Measurements from ENCODE around the gene XYLB.
"Not testable (repeated sequence)": the region's sequence is repeated elsewhere in the genome, so short reads cannot be mapped to it uniquely, and the experiment has no call there.

The XYLB gene

GRCh38 chr3:38392604-38393163, 46.1 kb downstream of the XYLB start:
- H3K9me3 Mint-ChIP-seq = no peaks in the 10 kb centered on the region
- H3K4me1 Mint-ChIP-seq = no peaks in the 10 kb centered on the region
- no peak overlapping the region for H3K27ac Mint-ChIP-seq
- no peaks in the 10 kb centered on the region for H3K27me3 Mint-ChIP-seq
- H3K4me3 Mint-ChIP-seq = no peak overlapping the region
- H3K36me3 Mint-ChIP-seq = peaks cover 5% of the 10 kb centered on the region

- no peak overlapping the region for H3K27ac Mint-ChIP-seq
- no peak overlapping the region for H3K4me3 Mint-ChIP-seq
- no peaks in the 10 kb centered on the region for H3K4me1 Mint-ChIP-seq
- no peaks in the 10 kb centered on the region for H3K9me3 Mint-ChIP-seq
- peaks cover 4% of the 10 kb centered on the region for H3K36me3 Mint-ChIP-seq
- H3K27me3 Mint-ChIP-seq = no peaks in the 10 kb centered on the region
Observed at GRCh38 chr3:38396239-38396638, 49.7 kb downstream of the XYLB start.

DNA sequence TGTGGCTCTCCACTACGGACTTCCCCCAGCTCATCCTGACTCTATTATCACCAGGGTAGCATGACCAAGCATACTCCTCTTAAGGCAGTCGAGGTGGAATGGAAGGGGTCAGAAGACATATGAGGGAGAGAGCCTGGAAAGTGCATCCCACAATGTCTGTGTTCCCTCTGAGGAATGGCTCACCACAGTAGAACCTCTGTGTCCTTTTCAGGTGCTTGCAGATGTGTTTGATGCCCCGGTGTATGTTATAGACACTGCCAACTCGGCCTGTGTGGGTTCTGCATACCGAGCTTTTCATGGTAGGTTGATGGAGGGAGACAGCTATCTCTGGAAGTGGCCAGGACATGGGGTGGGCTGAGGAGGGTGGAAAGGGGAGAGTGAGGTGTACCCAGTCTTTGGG, 50.3 kb downstream of the XYLB start:
- H3K27me3 Mint-ChIP-seq = no peaks in the 10 kb centered on the region
- H3K36me3 Mint-ChIP-seq = peaks cover 3% of the 10 kb centered on the region
- no peak overlapping the region for H3K27ac Mint-ChIP-seq
- no peaks in the 10 kb centered on the region for H3K4me1 Mint-ChIP-seq
- no peaks in the 10 kb centered on the region for H3K9me3 Mint-ChIP-seq
- no peak overlapping the region for H3K4me3 Mint-ChIP-seq

DNA sequence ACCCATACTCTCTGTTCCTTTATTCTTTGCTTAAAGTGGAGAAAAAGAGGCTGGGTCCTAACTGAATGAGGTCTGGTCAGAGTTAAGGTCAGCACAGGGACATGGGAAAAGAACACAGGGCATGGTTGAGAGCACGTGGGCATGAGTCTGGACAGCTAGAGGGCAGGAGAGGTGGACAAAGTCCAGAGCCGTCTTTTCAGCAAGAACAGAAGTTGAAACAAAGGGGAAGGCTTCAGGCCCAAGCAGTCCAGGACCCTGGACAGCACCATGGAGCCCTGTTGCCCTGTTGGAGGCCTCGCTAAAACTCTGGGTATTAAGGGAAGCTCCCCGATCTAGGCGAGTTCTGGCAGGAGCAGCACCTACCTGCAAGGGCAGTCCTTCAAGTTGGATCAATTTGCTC, 50.7 kb downstream of the XYLB start:
- H3K9me3 Mint-ChIP-seq = no peaks in the 10 kb centered on the region
- H3K27me3 Mint-ChIP-seq = no peaks in the 10 kb centered on the region
- H3K4me3 Mint-ChIP-seq = no peak overlapping the region
- H3K27ac Mint-ChIP-seq = no peak overlapping the region
- H3K36me3 Mint-ChIP-seq = peaks cover 3% of the 10 kb centered on the region
- no peaks in the 10 kb centered on the region for H3K4me1 Mint-ChIP-seq

- Mint-ChIP-seq H3K27ac (no peak overlapping the region), H3K9me3 (no peaks in the 10 kb centered on the region), H3K4me3 (no peak overlapping the region), H3K36me3 (peaks cover 8% of the 10 kb centered on the region), H3K4me1 (no peaks in the 10 kb centered on the region), H3K27me3 (no peaks in the 10 kb centered on the region)
Observed at GRCh38 chr3:38401246-38401962, 54.8 kb downstream of the XYLB start.

DNA sequence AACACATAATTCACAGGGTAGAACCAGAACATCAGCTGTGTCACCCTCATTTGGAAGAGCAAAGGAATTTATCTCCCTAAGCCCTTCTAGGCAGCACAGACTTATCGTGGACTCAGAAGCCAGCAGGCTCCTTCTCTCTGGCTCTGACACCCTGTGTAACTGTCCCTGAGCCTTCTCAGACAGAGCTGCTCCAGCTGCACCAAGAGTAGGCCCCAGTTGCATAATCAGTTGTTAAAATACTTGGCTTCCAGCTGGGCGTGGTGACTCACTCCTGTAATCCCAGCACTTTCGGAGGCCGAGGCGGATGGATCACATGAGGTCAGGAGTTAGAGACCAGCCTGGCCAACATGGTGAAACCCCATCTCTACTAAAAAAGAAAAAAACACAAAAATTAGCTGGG, 57.7 kb downstream of the XYLB start:
- peaks cover 7% of the 10 kb centered on the region for H3K36me3 Mint-ChIP-seq
- no peaks in the 10 kb centered on the region for H3K9me3 Mint-ChIP-seq
- H3K27ac Mint-ChIP-seq = no peak overlapping the region
- H3K27me3 Mint-ChIP-seq = no peaks in the 10 kb centered on the region
- no peaks in the 10 kb centered on the region for H3K4me1 Mint-ChIP-seq
- no peak overlapping the region for H3K4me3 Mint-ChIP-seq

- H3K36me3 Mint-ChIP-seq = no peaks in the 10 kb centered on the region
- no peaks in the 10 kb centered on the region for H3K4me1 Mint-ChIP-seq
- H3K4me3 Mint-ChIP-seq = no peak overlapping the region
- H3K27me3 Mint-ChIP-seq = no peaks in the 10 kb centered on the region
- no peak overlapping the region for H3K27ac Mint-ChIP-seq
- no peaks in the 10 kb centered on the region for H3K9me3 Mint-ChIP-seq
Observed at GRCh38 chr3:38411591-38411990, 65.0 kb downstream of the XYLB start.

DNA sequence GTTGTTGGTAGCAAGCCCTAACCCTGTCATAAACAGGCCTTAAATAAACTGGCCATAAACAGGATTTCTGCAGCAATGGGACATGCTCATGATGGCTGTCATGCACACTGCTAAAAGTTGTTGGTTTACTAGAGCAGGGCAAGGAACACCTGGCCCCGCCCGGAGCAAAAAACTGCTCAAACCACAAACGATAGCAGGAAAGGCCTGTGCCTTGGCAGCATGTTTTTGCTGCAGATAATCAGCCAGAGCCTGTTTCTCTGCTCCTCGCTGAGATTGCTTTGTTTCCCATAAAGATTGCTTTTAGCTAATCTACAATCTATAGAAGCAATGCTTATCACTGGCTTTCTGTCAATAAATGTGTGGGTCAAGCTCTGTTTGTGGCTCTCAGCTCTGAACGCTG, 74.2 kb downstream of the XYLB start:
- H3K4me1 Mint-ChIP-seq = peaks cover 24% of the 10 kb centered on the region
- H3K9me3 Mint-ChIP-seq, H3K27me3 Mint-ChIP-seq, H3K4me3 Mint-ChIP-seq, H3K27ac Mint-ChIP-seq, H3K36me3 Mint-ChIP-seq: not testable (repeated sequence)

GRCh38 chr3:38421679-38422336, 75.2 kb downstream of the XYLB start:
- Mint-ChIP-seq H3K27me3 (no peaks in the 10 kb centered on the region), H3K9me3 (no peaks in the 10 kb centered on the region), H3K4me3 (no peak overlapping the region), H3K27ac (no peak overlapping the region), H3K4me1 (peaks cover 34% of the 10 kb centered on the region), H3K36me3 (no peaks in the 10 kb centered on the region)

- H3K36me3 Mint-ChIP-seq, H3K4me3 Mint-ChIP-seq, H3K27me3 Mint-ChIP-seq, H3K27ac Mint-ChIP-seq, H3K9me3 Mint-ChIP-seq: not testable (repeated sequence)
- H3K4me1 Mint-ChIP-seq = peaks cover 44% of the 10 kb centered on the region
Observed at GRCh38 chr3:38426798-38427426, 80.3 kb downstream of the XYLB start.

DNA sequence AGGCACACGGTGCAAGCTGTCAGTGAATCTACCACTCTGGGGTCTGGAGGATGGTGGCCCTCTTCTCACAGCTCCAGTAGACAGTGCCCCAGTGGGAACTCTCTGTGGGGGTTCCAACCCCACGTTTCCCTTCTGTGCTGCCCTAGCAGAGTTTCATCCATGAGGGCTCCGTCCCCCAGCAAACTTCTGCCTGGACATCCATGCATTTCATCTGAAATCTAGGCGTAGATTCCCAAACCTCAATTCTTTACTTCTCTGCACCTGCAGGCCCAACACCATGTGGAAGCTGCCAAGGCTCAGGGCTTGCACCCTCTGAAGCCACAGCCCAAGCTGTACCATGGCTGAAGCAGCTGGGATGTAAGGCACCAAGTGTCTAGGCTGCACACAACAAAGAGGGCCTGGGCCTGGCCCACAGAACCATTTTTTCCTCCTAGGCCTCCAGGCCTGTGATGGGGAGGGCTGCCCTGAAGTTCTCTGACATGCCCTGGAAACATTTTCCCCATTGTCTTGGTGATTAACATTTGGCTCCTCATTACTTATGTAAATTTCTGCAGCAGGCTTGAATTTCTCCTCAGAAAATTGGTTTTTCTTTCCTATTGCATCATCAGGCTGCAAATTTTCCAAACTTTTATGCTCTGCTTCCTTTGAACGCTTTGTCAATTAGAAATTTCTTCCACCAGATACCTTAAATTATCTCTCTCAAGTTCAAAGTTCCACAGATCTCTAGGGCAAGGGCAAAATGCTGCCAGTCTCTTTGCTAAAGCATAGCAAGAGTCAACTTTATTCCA, 86.5 kb downstream of the XYLB start:
- H3K27ac Mint-ChIP-seq, H3K36me3 Mint-ChIP-seq, H3K27me3 Mint-ChIP-seq, H3K4me3 Mint-ChIP-seq: not testable (repeated sequence)
- H3K4me1 Mint-ChIP-seq = peaks cover 19% of the 10 kb centered on the region
- peaks cover 21% of the 10 kb centered on the region for H3K9me3 Mint-ChIP-seq

- Mint-ChIP-seq H3K4me1 (peaks cover 15% of the 10 kb centered on the region), H3K9me3 (peaks cover 21% of the 10 kb centered on the region)
- not testable (repeated sequence) for H3K27ac Mint-ChIP-seq, H3K27me3 Mint-ChIP-seq, H3K4me3 Mint-ChIP-seq, H3K36me3 Mint-ChIP-seq
Observed at GRCh38 chr3:38433661-38434060, 87.1 kb downstream of the XYLB start.

DNA sequence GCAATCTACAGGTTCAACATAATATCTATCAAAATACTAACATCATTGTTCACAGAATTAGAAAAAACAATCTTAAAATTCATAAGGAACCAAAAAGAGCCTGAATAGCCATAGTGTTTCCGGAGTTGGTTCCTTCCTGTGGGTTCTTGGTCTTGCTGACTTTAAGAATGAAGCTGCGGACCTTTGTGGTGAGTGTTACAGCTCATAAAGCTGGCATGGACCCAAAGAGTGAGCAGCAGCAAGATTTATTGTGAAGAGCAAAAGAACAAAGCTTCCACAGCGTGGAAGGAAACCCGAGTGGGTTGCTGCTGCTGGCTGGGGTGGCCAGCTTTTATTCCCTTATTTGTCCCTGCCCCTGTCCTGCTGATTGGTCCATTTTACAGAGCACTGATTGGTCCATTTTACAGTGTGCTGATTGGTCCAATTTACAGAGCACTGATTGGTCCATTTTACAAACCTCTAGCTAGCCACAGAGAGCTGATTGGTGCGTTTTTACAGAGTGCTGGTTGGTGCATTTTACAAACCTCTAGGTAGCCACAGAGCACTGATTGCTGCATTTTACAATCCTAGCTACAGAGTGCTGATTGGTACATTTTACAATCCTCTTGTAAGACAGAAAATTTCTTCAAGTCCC, 92.0 kb downstream of the XYLB start:
- H3K4me3 Mint-ChIP-seq, H3K36me3 Mint-ChIP-seq, H3K27me3 Mint-ChIP-seq, H3K27ac Mint-ChIP-seq, H3K4me1 Mint-ChIP-seq: not testable (repeated sequence)
- H3K9me3 Mint-ChIP-seq = peaks cover 15% of the 10 kb centered on the region

- not testable (repeated sequence) for H3K4me1 Mint-ChIP-seq, H3K27ac Mint-ChIP-seq, H3K36me3 Mint-ChIP-seq, H3K27me3 Mint-ChIP-seq, H3K4me3 Mint-ChIP-seq, H3K9me3 Mint-ChIP-seq
Observed at GRCh38 chr3:38443205-38443604, 96.6 kb downstream of the XYLB start.

- H3K9me3 Mint-ChIP-seq = no peaks in the 10 kb centered on the region
- no peaks in the 10 kb centered on the region for H3K36me3 Mint-ChIP-seq
- H3K4me3 Mint-ChIP-seq = no peak overlapping the region
- H3K4me1 Mint-ChIP-seq = no peaks in the 10 kb centered on the region
- H3K27ac Mint-ChIP-seq = no peak overlapping the region
- no peaks in the 10 kb centered on the region for H3K27me3 Mint-ChIP-seq
Observed at GRCh38 chr3:38446085-38446686, 99.6 kb downstream of the XYLB start.
